BLaER1 treated with 17β-estradiol and CSF1 and Interleukin-3, amounts not matched to agents 10 nM and 100 nM (cell line): Measurements from ENCODE around the gene PPP2R5A.

Experiments
- H3K27ac ChIP-seq, 11 experiments: shearing (Covaris generic); formaldehyde crosslinking; 2 replicates each; pipeline ENCODE4 v1.8.1; 2022
- H3K27me3 ChIP-seq, 11 experiments: shearing (Covaris generic); formaldehyde crosslinking; 2 replicates each; pipeline ENCODE4 v1.8.1; 2022
- H3K36me3 ChIP-seq, 11 experiments: shearing (Covaris generic); formaldehyde crosslinking; 2 replicates each; pipeline ENCODE4 v1.8.1; 2022
- H3K4me1 ChIP-seq, 10 experiments: shearing (Covaris generic); formaldehyde crosslinking; 2 replicates each; pipeline ENCODE4 v1.8.1; 2022
- H3K4me2 ChIP-seq, 11 experiments: shearing (Covaris generic); formaldehyde crosslinking; 2 replicates each; pipeline ENCODE4 v1.8.1; 2022
- H3K4me3 ChIP-seq, 10 experiments: shearing (Covaris generic); formaldehyde crosslinking; 2 replicates each; pipeline ENCODE4 v1.8.1; 2022
- H3K9ac ChIP-seq, 11 experiments: shearing (Covaris generic); formaldehyde crosslinking; 2 replicates each; pipeline ENCODE4 v1.8.1; 2022
- H3K9me3 ChIP-seq, 11 experiments: shearing (Covaris generic); formaldehyde crosslinking; replicated peaks in 1 of 11; 2 replicates each; pipeline ENCODE4 v1.8.1; 2022
- H4K20me1 ChIP-seq, 11 experiments: shearing (Covaris generic); formaldehyde crosslinking; 2 replicates each; pipeline ENCODE4 v1.8.1; 2022
- Cebpa-rat ChIP-seq, 11 experiments: shearing (Covaris generic); IDR thresholded peaks; 2 replicates each; pipeline ENCODE4 v1.8.1; 2022

The PPP2R5A gene

GRCh38 chr1:212288615-212289014, 3.4 kb downstream of the PPP2R5A start:
- Histone ChIP-seq H3K36me3 (peaks cover 0 to 9% (median 0%) of the 10 kb centered on the region in 11 experiments; a peak in 5 of 22 replicates), H3K4me2 (peak overlapping the region; percentile 81 to 98 (median 91)), H3K4me1 (peaks cover 51 to 69% (median 61%) of the 10 kb centered on the region in 10 experiments), H3K27ac (no peak overlapping the region), H3K4me3 (peak overlapping the region; percentile 69 to 96 (median 86); a peak in 15 of 20 replicates), H3K9me3 (no peaks in the 10 kb centered on the region), H3K9ac (peak overlapping the region in 7 of 11 experiments; percentile 2 to 40 (median 32); a peak in 8 of 22 replicates), H4K20me1 (peaks cover 47 to 74% (median 69%) of the 10 kb centered on the region in 11 experiments; a peak in 21 of 22 replicates), H3K27me3 (no peaks in the 10 kb centered on the region)
- TF ChIP-seq Cebpa-rat (IDR thresholded peaks at IDR 0.05): no peak

DNA sequence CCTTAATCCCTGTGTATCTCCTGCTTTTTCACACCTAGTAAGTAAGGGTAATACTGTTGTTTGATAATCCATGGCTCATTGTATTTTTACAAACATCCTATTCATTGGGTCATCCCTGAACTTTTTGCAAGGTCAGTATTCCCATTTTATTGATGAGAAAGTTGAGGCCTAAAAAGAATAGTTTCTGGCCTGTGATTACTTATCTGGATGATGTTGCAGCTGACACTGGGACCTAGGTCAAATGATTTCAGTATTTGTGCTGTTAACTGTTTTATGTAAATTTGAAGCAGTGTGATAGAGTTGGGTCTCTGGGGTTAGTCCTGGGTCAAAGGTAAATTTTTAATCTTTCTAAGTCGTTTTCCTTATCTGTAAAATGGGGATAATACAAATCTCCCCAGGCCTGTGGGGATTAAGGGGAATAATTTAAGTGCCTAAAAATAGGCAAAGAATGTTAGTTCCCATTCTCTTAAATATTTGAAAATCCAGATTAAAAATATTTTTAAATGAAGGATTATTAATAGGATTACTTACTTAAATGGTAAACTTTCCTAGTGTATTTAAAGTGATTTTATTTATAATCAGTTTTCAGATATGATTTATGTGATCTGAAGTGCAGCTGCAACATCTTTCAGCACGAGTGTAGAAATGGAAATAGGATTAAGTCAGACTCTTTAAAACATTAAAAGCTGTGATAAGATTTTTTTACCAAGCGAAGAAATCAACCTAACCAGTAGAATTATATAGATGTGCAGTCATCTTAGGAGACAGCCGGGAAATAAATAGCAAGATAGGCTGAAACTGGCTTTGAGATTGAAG, 4.3 kb downstream of the PPP2R5A start:
- peaks cover 54 to 83% (median 78%) of the 10 kb centered on the region in 11 experiments; a peak in 21 of 22 replicates for H4K20me1 ChIP-seq
- peak overlapping the region in 3 of 10 experiments; percentile 84 to 96 (median 91); a peak in 4 of 20 replicates for H3K4me3 ChIP-seq
- no peaks in the 10 kb centered on the region for H3K9me3 ChIP-seq
- H3K4me2 ChIP-seq: peak overlapping the region; percentile 37 to 98 (median 91); a peak in 20 of 22 replicates
- no peak overlapping the region; a peak in 2 of 22 replicates for H3K27ac ChIP-seq
- peaks cover 0 to 9% (median 0%) of the 10 kb centered on the region in 11 experiments; a peak in 5 of 22 replicates for H3K36me3 ChIP-seq
- no peak for TF ChIP-seq Cebpa-rat (IDR thresholded peaks at IDR 0.05)
- peak overlapping the region in 3 of 11 experiments; percentile 18 to 38 (median 20); a peak in 2 of 22 replicates for H3K9ac ChIP-seq
- peaks cover 43 to 64% (median 57%) of the 10 kb centered on the region in 10 experiments for H3K4me1 ChIP-seq
- H3K27me3 ChIP-seq: no peaks in the 10 kb centered on the region

- H3K9me3 ChIP-seq: no peaks in the 10 kb centered on the region
- peaks cover 65 to 94% (median 89%) of the 10 kb centered on the region in 11 experiments; a peak in 21 of 22 replicates for H4K20me1 ChIP-seq
- H3K27ac ChIP-seq: no peak overlapping the region
- H3K4me1 ChIP-seq: peaks cover 41 to 64% (median 55%) of the 10 kb centered on the region in 10 experiments
- no peak overlapping the region for H3K4me3 ChIP-seq
- no peaks in the 10 kb centered on the region for H3K27me3 ChIP-seq
- H3K36me3 ChIP-seq: peaks cover 0 to 16% (median 4%) of the 10 kb centered on the region in 11 experiments; a peak in 9 of 22 replicates
- H3K9ac ChIP-seq: no peak overlapping the region; a peak in 1 of 22 replicates
- TF ChIP-seq Cebpa-rat (IDR thresholded peaks at IDR 0.05): no peak
- peak overlapping the region in 10 of 11 experiments; percentile 38 to 98 (median 60); a peak in 16 of 22 replicates for H3K4me2 ChIP-seq
These were observed 5.4 kb downstream of the PPP2R5A start for GRCh38 chr1:212290608-212291007.

DNA sequence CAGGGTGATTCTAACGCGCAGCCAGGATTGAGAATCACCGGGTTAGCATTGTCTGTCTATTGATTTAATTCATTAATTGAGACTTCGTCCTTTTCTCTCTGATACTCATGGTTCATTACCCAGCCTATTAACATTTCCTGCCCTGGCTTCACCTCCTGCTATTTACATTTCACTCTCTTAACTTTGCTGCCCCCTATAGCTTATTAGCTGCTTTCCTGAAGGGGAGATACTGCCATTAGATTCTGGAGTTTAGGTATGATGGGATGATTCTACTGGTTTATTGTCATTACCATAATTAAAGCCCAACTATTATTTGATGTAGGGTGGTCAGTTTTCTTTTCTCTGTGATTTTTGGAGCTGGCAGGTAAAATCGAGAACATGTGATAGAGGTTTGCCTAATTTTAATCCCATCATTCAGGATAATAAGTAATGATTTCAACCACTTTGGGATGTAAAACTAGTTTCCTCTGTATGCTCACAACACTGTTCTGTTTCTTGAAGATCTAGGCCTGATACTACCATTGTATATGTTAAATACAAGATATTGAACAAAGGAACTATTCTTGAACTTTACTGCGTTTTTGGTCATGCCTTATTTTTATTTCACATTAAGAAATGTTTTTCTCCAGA, 6.4 kb downstream of the PPP2R5A start:
- Histone ChIP-seq H3K4me2 (peak overlapping the region; percentile 38 to 98 (median 61); a peak in 21 of 22 replicates), H3K4me3 (no peak overlapping the region), H3K27me3 (no peaks in the 10 kb centered on the region), H3K27ac (no peak overlapping the region; a peak in 2 of 22 replicates), H3K9me3 (no peaks in the 10 kb centered on the region; a peak in 1 of 22 replicates), H3K4me1 (peaks cover 41 to 64% (median 55%) of the 10 kb centered on the region in 10 experiments), H3K9ac (peak overlapping the region in 4 of 11 experiments; percentile 12 to 30 (median 19); a peak in 2 of 22 replicates), H4K20me1 (peaks cover 72 to 100% (median 96%) of the 10 kb centered on the region in 11 experiments; a peak in 21 of 22 replicates), H3K36me3 (peaks cover 0 to 20% (median 5%) of the 10 kb centered on the region in 11 experiments; a peak in 11 of 22 replicates)
- no peak for TF ChIP-seq Cebpa-rat (IDR thresholded peaks at IDR 0.05)

DNA sequence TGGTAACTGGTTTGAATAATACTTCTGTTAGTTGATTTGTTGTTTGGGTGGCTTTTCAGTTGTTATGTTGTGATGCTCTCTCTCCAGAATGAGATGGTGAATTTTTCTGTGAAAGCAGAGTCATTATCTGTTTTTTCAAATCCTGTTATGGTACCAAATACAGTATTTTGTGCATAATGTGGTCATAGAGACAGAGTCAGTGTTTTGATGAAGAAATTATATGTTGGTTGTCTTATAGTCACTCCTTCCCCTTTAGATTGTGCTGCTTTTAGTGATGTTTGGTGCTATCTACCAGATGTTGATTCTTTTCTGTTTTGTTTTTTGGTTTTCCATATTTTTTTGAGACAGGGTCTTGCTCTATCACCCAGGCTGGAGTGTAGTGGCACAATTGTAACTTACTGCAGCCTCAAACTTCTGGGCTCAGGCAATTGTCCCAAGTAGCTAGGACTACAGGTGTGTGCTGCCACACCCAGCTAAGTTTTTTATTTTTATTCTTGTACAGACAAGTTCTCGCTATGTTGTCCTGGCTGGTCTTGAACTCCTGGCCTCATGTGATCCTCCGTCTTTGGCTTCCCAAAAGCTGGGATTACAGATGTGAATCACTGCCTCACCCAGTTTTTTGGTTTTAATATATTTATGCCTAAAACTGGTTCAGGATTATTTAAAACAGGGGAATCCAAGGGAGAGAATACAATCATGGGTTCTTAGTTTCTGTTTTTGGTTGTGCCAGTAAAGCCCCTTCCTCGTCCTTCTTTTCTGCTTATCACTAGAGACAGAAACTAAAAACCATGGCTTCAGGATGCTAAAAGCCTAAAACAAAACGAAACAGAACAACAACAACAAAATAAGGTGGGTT, 7.3 kb downstream of the PPP2R5A start:
- no peak overlapping the region for H3K4me3 ChIP-seq
- peaks cover 0 to 23% (median 5%) of the 10 kb centered on the region in 11 experiments; a peak in 12 of 22 replicates for H3K36me3 ChIP-seq
- H3K9ac ChIP-seq: peak overlapping the region in 4 of 11 experiments; percentile 6 to 51 (median 12); a peak in 7 of 22 replicates
- H4K20me1 ChIP-seq: peaks cover 69 to 100% (median 96%) of the 10 kb centered on the region in 11 experiments; a peak in 21 of 22 replicates
- peak overlapping the region in 10 of 11 experiments; percentile 1 to 61 (median 18); a peak in 14 of 22 replicates for H3K4me2 ChIP-seq
- H3K27me3 ChIP-seq: no peaks in the 10 kb centered on the region
- 0 out of 22 replicates have a peak overlapping the region, but pooled peaks of 1 of the 11 experiments have one; percentile 6 for H3K27ac ChIP-seq
- H3K9me3 ChIP-seq: peaks cover 0 to 7% (median 0%) of the 10 kb centered on the region in 11 experiments; a peak in 5 of 22 replicates
- peaks cover 41 to 64% (median 53%) of the 10 kb centered on the region in 10 experiments for H3K4me1 ChIP-seq
- TF ChIP-seq Cebpa-rat (IDR thresholded peaks at IDR 0.05): no peak

DNA sequence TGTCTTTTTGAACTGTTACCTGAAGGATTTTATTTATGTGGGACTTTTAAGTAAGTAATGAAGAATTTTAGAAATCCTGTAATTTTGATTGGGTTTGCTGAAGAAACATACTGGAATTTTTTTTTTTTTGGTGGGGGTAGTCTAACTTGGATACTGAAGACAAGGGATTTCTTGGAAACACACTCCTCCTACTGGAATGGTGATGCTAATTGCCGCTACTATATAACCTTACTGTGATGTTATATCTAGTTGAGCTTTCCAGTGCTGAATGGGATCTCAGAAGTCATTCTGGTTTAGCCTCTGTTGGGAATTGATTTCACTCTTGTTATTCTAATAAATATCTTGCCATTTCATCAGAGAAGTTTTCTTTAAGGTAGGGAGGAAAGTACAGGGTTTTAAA, 8.4 kb downstream of the PPP2R5A start:
- Histone ChIP-seq H3K4me1 (peaks cover 31 to 54% (median 43%) of the 10 kb centered on the region in 10 experiments), H3K27me3 (no peaks in the 10 kb centered on the region), H4K20me1 (peaks cover 62 to 90% (median 87%) of the 10 kb centered on the region in 11 experiments; a peak in 21 of 22 replicates), H3K4me3 (no peak overlapping the region), H3K9me3 (peaks cover 0 to 9% (median 0%) of the 10 kb centered on the region in 11 experiments; a peak in 5 of 22 replicates), H3K27ac (no peak overlapping the region), H3K4me2 (peak overlapping the region in 3 of 11 experiments; percentile 13 to 37 (median 33); a peak in 4 of 22 replicates), H3K36me3 (peaks cover 0 to 21% (median 5%) of the 10 kb centered on the region in 11 experiments; a peak in 12 of 22 replicates), H3K9ac (peak overlapping the region in 2 of 11 experiments; percentile 6 to 51; a peak in 1 of 22 replicates)
- no peak for TF ChIP-seq Cebpa-rat (IDR thresholded peaks at IDR 0.05)

- Histone ChIP-seq H3K4me2 (no peak overlapping the region), H3K27me3 (no peaks in the 10 kb centered on the region), H3K4me1 (peaks cover 20 to 47% (median 29%) of the 10 kb centered on the region in 10 experiments), H3K9me3 (peaks cover 0 to 9% (median 0%) of the 10 kb centered on the region in 11 experiments; a peak in 5 of 22 replicates), H3K36me3 (peaks cover 0 to 18% (median 5%) of the 10 kb centered on the region in 11 experiments; a peak in 9 of 22 replicates), H3K27ac (no peak overlapping the region), H4K20me1 (peaks cover 56 to 85% (median 79%) of the 10 kb centered on the region in 11 experiments; a peak in 21 of 22 replicates), H3K4me3 (no peak overlapping the region), H3K9ac (no peak overlapping the region)
- TF ChIP-seq Cebpa-rat (IDR thresholded peaks at IDR 0.05): no peak
These were observed 9.8 kb downstream of the PPP2R5A start for GRCh38 chr1:212294983-212295382.
